HG03571 (cell line): Measurements from ENCODE around the gene GABARAPL1.

ENCODE experiments used
- ATAC-seq: cut with Tn5 transposase; IDR thresholded peaks from one replicate; pipeline ENCODE4 v1.9.1; 2021; ENCODE audit not compliant: unreplicated experiment

The GABARAPL1 gene

GRCh38 chr12:10227648-10228047 is 15.0 kb downstream of the GABARAPL1 start:
- ATAC-seq, result no peak

GRCh38 chr12:10234562-10234961 is 21.9 kb downstream of the GABARAPL1 start:
- no peak for ATAC-seq

GRCh38 chr12:10235761-10236631 is 23.3 kb downstream of the GABARAPL1 start:
- no peak for ATAC-seq

- no peak for ATAC-seq
These were observed 24.0 kb downstream of the GABARAPL1 start for GRCh38 chr12:10236720-10237119.

- no peak for ATAC-seq
These were observed 25.8 kb downstream of the GABARAPL1 start for GRCh38 chr12:10238526-10238925.

GRCh38 chr12:10241290-10241689 is 28.6 kb downstream of the GABARAPL1 start:
- ATAC-seq, result no peak

GRCh38 chr12:10241727-10242126 is 29.1 kb downstream of the GABARAPL1 start:
- no peak for ATAC-seq

GRCh38 chr12:10242539-10242938 is 29.9 kb downstream of the GABARAPL1 start:
- ATAC-seq, result no peak

- peak; percentile 89 for ATAC-seq
These were observed 31.3 kb downstream of the GABARAPL1 start for GRCh38 chr12:10243818-10244520.

GRCh38 chr12:10247436-10248058 is 34.9 kb downstream of the GABARAPL1 start:
- no peak for ATAC-seq

- no peak for ATAC-seq
These were observed 37.2 kb downstream of the GABARAPL1 start for GRCh38 chr12:10249690-10250455.

- no peak for ATAC-seq
These were observed 39.0 kb downstream of the GABARAPL1 start for GRCh38 chr12:10251669-10252068.

- no peak for ATAC-seq
These were observed 39.5 kb downstream of the GABARAPL1 start for GRCh38 chr12:10252201-10252600.

GRCh38 chr12:10256064-10256463 is 43.4 kb downstream of the GABARAPL1 start:
- ATAC-seq, result no peak

- no peak for ATAC-seq
These were observed 48.2 kb downstream of the GABARAPL1 start for GRCh38 chr12:10260927-10261326.

- no peak for ATAC-seq
These were observed 55.4 kb downstream of the GABARAPL1 start for GRCh38 chr12:10268037-10268436.

- no peak for ATAC-seq
These were observed 59.8 kb downstream of the GABARAPL1 start for GRCh38 chr12:10272467-10272866.
